ENCODE results near the gene GPI. TPM values are rescaled to one million over a fixed set of nuclear protein-coding genes. Genes with fewer than 3 reads are reported as not detected.
A peak's percentile ranks its signal among the peaks of the same experiment; 100 is the strongest.

GPI gene
- total and polyA plus RNA-seq, 9 of the 15 experiments (the other 6 are each of a cell fraction or from before 2014, with no cell fraction given) = 88.3 to 358 (median 122) TPM

GRCh38 chr19:34404109-34404909 lies 39.3 kb downstream of the GPI start, which contains the start of gene PDCD2L (continued):
- peak; percentile 40 for TF ChIP-seq POU5F1 (IDR thresholded peaks at IDR 0.05; ENCODE audit: borderline replicate concordance, low read depth, low read length, partially characterized antibody)
- 0 out of 2 replicates have a peak, but pooled peaks have one; percentile 46 for TF ChIP-seq RB1 (IDR thresholded peaks at IDR 0.05; ENCODE audit: low read depth)
- TF ChIP-seq NKRF (IDR thresholded peaks at IDR 0.05; ENCODE audit: borderline replicate concordance) = peak; percentile 96
- TF ChIP-seq HDAC3 (IDR thresholded peaks at IDR 0.05; ENCODE audit: borderline replicate concordance, partially characterized antibody) = peak; percentile 75
- 0 out of 4 replicates have a peak, but pooled peaks have one; percentile 17 to 18 for TF ChIP-seq TEAD1 (CRISPR knock-in tag; IDR thresholded peaks at IDR 0.05)
- TF ChIP-seq HDAC2 (IDR thresholded peaks at IDR 0.05) = peak; percentile 21; the same call in 1 of the 2 replicates
- 0 out of 2 replicates have a peak, but pooled peaks have one; percentile 22 for TF ChIP-seq NFRKB (IDR thresholded peaks at IDR 0.05; ENCODE audit: low read depth)
- 0 out of 2 replicates have a peak, but pooled peaks have one; percentile 18 for TF ChIP-seq NFIC (IDR thresholded peaks at IDR 0.05)
- TF ChIP-seq SAP30 (IDR thresholded peaks at IDR 0.05; ENCODE audit: borderline replicate concordance, insufficient read depth, low read depth, low read length, poor library complexity, severe bottlenecking) = peak; percentile 83
- peak; percentile 40 for TF ChIP-seq FIP1L1 (IDR thresholded peaks at IDR 0.05; ENCODE audit: low read depth, low read length, poor library complexity, severe bottlenecking)
- no peak for TF ChIP-seq BDP1 (IDR thresholded peaks at IDR 0.05; ENCODE audit: insufficient read depth, insufficient read length)
- TF ChIP-seq PREB (CRISPR knock-in tag; IDR thresholded peaks at IDR 0.05) = peak; percentile 76; the same call in 1 of the 2 replicates
- 0 out of 2 replicates have a peak, but pooled peaks have one; percentile 65 for TF ChIP-seq RBM15 (IDR thresholded peaks at IDR 0.05; ENCODE audit: insufficient read depth, low read length)
- TF ChIP-seq LARP7 (IDR thresholded peaks at IDR 0.05) = no peak
- TF ChIP-seq GTF2E2 (tag; IDR thresholded peaks at IDR 0.05) = no peak
- TF ChIP-seq NR3C1 (CRISPR knock-in tag; IDR thresholded peaks at IDR 0.05) = 0 out of 2 replicates have a peak, but pooled peaks have one; percentile 43
- TF ChIP-seq, protein P1, sequence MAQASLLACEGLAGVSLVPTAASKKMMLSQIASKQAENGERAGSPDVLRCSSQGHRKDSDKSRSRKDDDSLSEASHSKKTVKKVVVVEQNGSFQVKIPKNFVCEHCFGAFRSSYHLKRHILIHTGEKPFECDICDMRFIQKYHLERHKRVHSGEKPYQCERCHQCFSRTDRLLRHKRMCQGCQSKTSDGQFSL (CRISPR knock-in tag; IDR thresholded peaks at IDR 0.05) = peak; percentile 66; the same call in 1 of the 2 replicates
- TF ChIP-seq, protein P1 (tag; IDR thresholded peaks at IDR 0.05) = no peak
- TF ChIP-seq ZFX (CRISPR knock-in tag; IDR thresholded peaks at IDR 0.05) = peak; percentile 81
- peak; percentile 35; the same call in 1 of the 2 replicates for TF ChIP-seq CBX1 (IDR thresholded peaks at IDR 0.05; ENCODE audit: low read depth)
- TF ChIP-seq POLR2B (IDR thresholded peaks at IDR 0.05; ENCODE audit: low read depth, partially characterized antibody) = peak; percentile 81

All from K562 (cell line).